Measurements from ENCODE around the gene GLS. TPM values are rescaled to one million over a fixed set of nuclear protein-coding genes. Genes with fewer than 3 reads are reported as not detected.

The GLS gene
- total and polyA plus RNA-seq, 2 of the 13 experiments (the other 11 are each of a cell fraction or from before 2014, with no cell fraction given): 78.6 to 183 TPM

- no TSS peak for BruUV-seq (replicated peaks)
- no peaks in the 10 kb centered on the region for H3K79me2 ChIP-seq (ENCODE audit: insufficient read depth, low read length)
Measured at GRCh38 chr2:190922376-190922775, 41.8 kb downstream of the GLS start.

More at GRCh38 chr2:190922376-190922775, 41.8 kb downstream of the GLS start:
- Histone ChIP-seq H3K27ac (ENCODE audit: extremely low read length, insufficient read depth, low read length) (no peak overlapping the region), H3K9ac (ENCODE audit: insufficient read depth, low read depth, low read length) (no peak overlapping the region), H3K4me3 (replicated peaks in 1 of 3; ENCODE audit: insufficient read depth in 1 of 3, low read depth in 2 of 3, low read length in 3 of 3) (no peak overlapping the region), H2AFZ (ENCODE audit: low read length) (no peak overlapping the region), H3K27me3 (ENCODE audit: control insufficient read depth in 1 of 2, insufficient read depth in 2 of 2, low read length in 2 of 2) (no peaks in the 10 kb centered on the region), H3K4me2 (ENCODE audit: low read depth, low read length) (no peak overlapping the region), H3K36me3 (replicated peaks in 1 of 2; ENCODE audit: control insufficient read depth in 1 of 2, insufficient read depth in 2 of 2, low read length in 2 of 2) (peaks cover 13 to 61% of the 10 kb centered on the region in 2 experiments), H4K20me1 (ENCODE audit: insufficient read depth, low read length) (no peaks in the 10 kb centered on the region), H3K4me1 (ENCODE audit: insufficient read depth, low read length) (no peaks in the 10 kb centered on the region), H3K9me3 (ENCODE audit: low read length) (no peaks in the 10 kb centered on the region)
- ChIA-PET CTCF (ENCODE audit: low intra/inter-chr PET ratio, low total read pairs) (no interaction called here), POLR2A (no interaction called here)
- 96% methylated on average over 1 of the region's 1 CpG for WGBS (ENCODE audit: low lambda C conversion rate)
- in situ Hi-C loops (cut with HindIII; ENCODE audit: extremely low pct_ligation_motif_present, low pct_unique_long_range_greater_than_20kb) (no loop called here), intact Hi-C loops (cut with micrococcal nuclease; ENCODE audit: unreplicated experiment) (no loop called here)
- DNase-seq (ENCODE audit: low spot score): no peak
- no peak for ATAC-seq
- no peak for TF ChIP-seq ZNF331 (CRISPR knock-in tag; IDR thresholded peaks at IDR 0.05)
- TF ChIP-seq DDIT3 (CRISPR knock-in tag; IDR thresholded peaks at IDR 0.05): no peak
- no peak for TF ChIP-seq ADNP (CRISPR knock-in tag; IDR thresholded peaks at IDR 0.05)
- TF ChIP-seq, protein P1, sequence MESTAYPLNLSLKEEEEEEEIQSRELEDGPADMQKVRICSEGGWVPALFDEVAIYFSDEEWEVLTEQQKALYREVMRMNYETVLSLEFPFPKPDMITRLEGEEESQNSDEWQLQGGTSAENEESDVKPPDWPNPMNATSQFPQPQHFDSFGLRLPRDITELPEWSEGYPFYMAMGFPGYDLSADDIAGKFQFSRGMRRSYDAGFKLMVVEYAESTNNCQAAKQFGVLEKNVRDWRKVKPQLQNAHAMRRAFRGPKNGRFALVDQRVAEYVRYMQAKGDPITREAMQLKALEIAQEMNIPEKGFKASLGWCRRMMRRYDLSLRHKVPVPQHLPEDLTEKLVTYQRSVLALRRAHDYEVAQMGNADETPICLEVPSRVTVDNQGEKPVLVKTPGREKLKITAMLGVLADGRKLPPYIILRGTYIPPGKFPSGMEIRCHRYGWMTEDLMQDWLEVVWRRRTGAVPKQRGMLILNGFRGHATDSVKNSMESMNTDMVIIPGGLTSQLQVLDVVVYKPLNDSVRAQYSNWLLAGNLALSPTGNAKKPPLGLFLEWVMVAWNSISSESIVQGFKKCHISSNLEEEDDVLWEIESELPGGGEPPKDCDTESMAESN (CRISPR knock-in tag; conservative IDR thresholded peaks at IDR 0.05): no peak
- TF ChIP-seq YEATS4 (CRISPR knock-in tag; IDR thresholded peaks at IDR 0.05; ENCODE audit: borderline replicate concordance): no peak
- TF ChIP-seq HMGXB3 (CRISPR knock-in tag; IDR thresholded peaks at IDR 0.05; ENCODE audit: borderline replicate concordance): no peak
- no peak for TF ChIP-seq FOXA1 (IDR thresholded peaks at IDR 0.05)
- no peak for TF ChIP-seq FOXA1 (CRISPR knock-in tag; IDR thresholded peaks at IDR 0.05)
- no peak for TF ChIP-seq TCF12 (IDR thresholded peaks at IDR 0.05)
- TF ChIP-seq TCF12 (CRISPR knock-in tag; IDR thresholded peaks at IDR 0.05): no peak
- TF ChIP-seq MAFK (conservative IDR thresholded peaks at IDR 0.05 in 1 of 2, IDR thresholded peaks at IDR 0.05 in 1 of 2; ENCODE audit: low read length in 2 of 2): no peak
- no peak for TF ChIP-seq KLF13 (CRISPR knock-in tag; IDR thresholded peaks at IDR 0.05)
- TF ChIP-seq ZMYM4 (CRISPR knock-in tag; IDR thresholded peaks at IDR 0.05): no peak
- TF ChIP-seq NR1H2 (CRISPR knock-in tag; IDR thresholded peaks at IDR 0.05; ENCODE audit: borderline replicate concordance, low read depth): no peak
- FAIRE-seq: no peak

All from HepG2 (cell line).